Measurements from ENCODE around the gene CEP152. TPM values are rescaled to one million over a fixed set of nuclear protein-coding genes. Genes with fewer than 3 reads are reported as not detected.

The CEP152 gene
- total RNA-seq, 2 donors from 2014 or later, result 3.3 to 6.5 TPM

DNA sequence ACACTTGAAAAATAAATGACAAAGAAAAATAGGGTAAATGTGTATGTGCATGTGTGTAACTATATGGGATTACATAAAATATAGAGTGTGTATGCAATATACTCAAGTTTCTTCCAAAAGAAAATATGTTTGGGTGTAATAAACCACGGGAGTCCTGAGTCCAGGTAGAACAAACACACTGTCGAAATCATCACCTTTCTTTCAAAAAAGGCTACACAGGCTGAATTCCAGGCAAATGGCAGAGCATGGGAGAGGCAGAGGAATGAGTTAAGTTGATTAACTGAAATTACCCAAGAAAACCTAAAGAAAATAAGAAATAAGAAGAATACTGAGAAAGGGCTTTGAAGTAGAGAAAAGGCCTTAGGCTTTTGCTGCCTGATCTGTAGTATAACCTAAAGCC, 26.1 kb downstream of the CEP152 start:
- TF ChIP-seq, protein P1, sequence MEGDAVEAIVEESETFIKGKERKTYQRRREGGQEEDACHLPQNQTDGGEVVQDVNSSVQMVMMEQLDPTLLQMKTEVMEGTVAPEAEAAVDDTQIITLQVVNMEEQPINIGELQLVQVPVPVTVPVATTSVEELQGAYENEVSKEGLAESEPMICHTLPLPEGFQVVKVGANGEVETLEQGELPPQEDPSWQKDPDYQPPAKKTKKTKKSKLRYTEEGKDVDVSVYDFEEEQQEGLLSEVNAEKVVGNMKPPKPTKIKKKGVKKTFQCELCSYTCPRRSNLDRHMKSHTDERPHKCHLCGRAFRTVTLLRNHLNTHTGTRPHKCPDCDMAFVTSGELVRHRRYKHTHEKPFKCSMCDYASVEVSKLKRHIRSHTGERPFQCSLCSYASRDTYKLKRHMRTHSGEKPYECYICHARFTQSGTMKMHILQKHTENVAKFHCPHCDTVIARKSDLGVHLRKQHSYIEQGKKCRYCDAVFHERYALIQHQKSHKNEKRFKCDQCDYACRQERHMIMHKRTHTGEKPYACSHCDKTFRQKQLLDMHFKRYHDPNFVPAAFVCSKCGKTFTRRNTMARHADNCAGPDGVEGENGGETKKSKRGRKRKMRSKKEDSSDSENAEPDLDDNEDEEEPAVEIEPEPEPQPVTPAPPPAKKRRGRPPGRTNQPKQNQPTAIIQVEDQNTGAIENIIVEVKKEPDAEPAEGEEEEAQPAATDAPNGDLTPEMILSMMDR (IDR thresholded peaks at IDR 0.05), result no peak
- H3K27ac ChIP-seq, result no peak overlapping the region

DNA sequence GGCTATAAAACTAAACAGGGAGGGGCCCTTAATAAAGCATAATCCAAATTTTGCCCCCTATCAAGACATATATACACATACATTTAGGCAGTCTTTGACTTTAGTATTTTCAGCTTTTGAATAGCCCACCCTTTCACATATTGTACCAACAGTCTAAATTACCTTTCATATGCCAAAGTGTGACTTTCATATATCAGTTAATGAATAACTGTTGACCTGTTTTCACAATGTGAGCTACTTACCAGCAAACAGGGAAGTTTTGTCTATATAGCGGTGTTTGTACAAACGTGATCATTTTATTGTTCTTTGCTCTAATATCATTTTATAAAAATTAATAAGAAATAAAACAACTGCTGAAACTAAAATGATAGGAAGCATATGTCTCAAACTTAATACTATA, 28.0 kb downstream of the CEP152 start:
- no peak for ATAC-seq (ENCODE audit: insufficient number of reproducible peaks, low FRiP score, low read depth)
- H3K36me3 ChIP-seq, result no peaks in the 10 kb centered on the region
- no peak for DNase-seq (ENCODE audit: low spot score)
- no peaks in the 10 kb centered on the region for H3K9me3 ChIP-seq
- TF ChIP-seq, protein P1 (IDR thresholded peaks at IDR 0.05), result no peak
- H3K27ac ChIP-seq, result no peak overlapping the region
- H3K4me1 ChIP-seq (ENCODE audit: control insufficient read depth in 1 of 2, low read depth in 2 of 2), result peaks cover 10 to 22% of the 10 kb centered on the region in 2 donors
- no peaks in the 10 kb centered on the region for H3K27me3 ChIP-seq (replicated peaks; ENCODE audit: insufficient read depth)
- H3K4me3 ChIP-seq, result no peak overlapping the region

More for the DNA sequence above, 26.1 kb downstream of the CEP152 start:
- H3K4me3 ChIP-seq, result no peak overlapping the region
- DNase-seq (ENCODE audit: low spot score), result no peak
- no peaks in the 10 kb centered on the region for H3K36me3 ChIP-seq
- no peaks in the 10 kb centered on the region for H3K27me3 ChIP-seq (replicated peaks; ENCODE audit: insufficient read depth)
- H3K4me1 ChIP-seq (ENCODE audit: control insufficient read depth in 1 of 2, low read depth in 2 of 2), result peaks cover 10 to 15% of the 10 kb centered on the region in 2 donors
- H3K9me3 ChIP-seq, result no peaks in the 10 kb centered on the region
- ATAC-seq (ENCODE audit: insufficient number of reproducible peaks, low FRiP score, low read depth), result no peak

DNA sequence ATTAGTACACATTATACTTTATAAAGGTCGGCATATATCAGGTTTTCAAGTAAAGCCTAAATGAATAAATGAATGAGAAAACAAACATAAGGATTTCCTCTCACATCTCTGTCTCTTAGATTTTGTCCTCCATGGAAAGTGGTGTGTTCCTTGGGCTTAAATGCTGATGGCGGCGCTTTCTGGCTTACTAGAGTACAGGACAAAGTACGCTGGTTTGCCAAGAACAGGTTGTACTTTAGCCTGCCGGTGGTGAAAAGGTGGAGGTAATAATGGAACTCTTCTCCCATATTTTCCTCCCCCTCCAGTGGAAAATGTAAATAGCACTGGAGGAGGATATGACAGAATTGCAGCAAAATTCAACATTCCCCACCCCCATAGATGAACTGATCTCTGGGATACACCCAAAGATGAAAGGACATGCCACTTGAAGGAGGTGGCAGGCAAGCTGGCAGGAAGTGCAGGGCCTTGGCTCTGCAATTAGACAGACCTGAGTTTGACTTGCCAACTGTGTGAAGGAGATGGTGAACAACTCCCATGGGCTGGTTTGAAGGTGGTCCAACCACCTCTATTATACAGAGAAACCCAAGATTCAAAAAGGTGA, 29.3 kb downstream of the CEP152 start:
- no peak for DNase-seq (ENCODE audit: low spot score)
- no peak overlapping the region for H3K27ac ChIP-seq
- no peaks in the 10 kb centered on the region for H3K27me3 ChIP-seq (replicated peaks; ENCODE audit: insufficient read depth)
- TF ChIP-seq, protein P1 (IDR thresholded peaks at IDR 0.05), result no peak
- no peaks in the 10 kb centered on the region for H3K9me3 ChIP-seq
- no peak for ATAC-seq (ENCODE audit: insufficient number of reproducible peaks, low FRiP score, low read depth)
- H3K4me3 ChIP-seq, result no peak overlapping the region
- peaks cover 10 to 24% of the 10 kb centered on the region in 2 donors for H3K4me1 ChIP-seq (ENCODE audit: control insufficient read depth in 1 of 2, low read depth in 2 of 2)
- no peaks in the 10 kb centered on the region for H3K36me3 ChIP-seq

DNA sequence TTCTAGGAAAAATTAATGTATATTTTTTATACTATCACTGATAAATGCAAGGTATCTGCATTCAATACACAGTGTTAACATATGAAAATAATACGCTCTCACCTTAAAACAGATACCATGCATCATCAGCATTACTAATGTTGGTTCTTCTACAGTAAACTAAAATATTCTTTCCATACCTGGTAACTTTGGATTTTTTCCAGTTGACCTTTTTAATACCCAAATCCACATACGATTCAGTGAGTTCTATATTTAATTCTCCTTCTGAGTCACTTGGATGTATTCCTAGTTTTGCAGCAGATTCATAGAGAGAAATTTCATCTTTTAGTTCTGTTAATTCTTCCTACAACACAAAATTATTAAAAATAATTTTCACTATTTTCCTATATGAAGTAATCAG, 29.9 kb downstream of the CEP152 start:
- H3K4me3 ChIP-seq, result no peak overlapping the region
- peaks cover 10 to 24% of the 10 kb centered on the region in 2 donors for H3K4me1 ChIP-seq (ENCODE audit: control insufficient read depth in 1 of 2, low read depth in 2 of 2)
- ATAC-seq (ENCODE audit: insufficient number of reproducible peaks, low FRiP score, low read depth), result no peak
- H3K9me3 ChIP-seq, result no peaks in the 10 kb centered on the region
- TF ChIP-seq, protein P1 (IDR thresholded peaks at IDR 0.05), result no peak
- H3K36me3 ChIP-seq, result no peaks in the 10 kb centered on the region
- H3K27ac ChIP-seq, result no peak overlapping the region
- no peaks in the 10 kb centered on the region for H3K27me3 ChIP-seq (replicated peaks; ENCODE audit: insufficient read depth)
- no peak for DNase-seq (ENCODE audit: low spot score)

DNA sequence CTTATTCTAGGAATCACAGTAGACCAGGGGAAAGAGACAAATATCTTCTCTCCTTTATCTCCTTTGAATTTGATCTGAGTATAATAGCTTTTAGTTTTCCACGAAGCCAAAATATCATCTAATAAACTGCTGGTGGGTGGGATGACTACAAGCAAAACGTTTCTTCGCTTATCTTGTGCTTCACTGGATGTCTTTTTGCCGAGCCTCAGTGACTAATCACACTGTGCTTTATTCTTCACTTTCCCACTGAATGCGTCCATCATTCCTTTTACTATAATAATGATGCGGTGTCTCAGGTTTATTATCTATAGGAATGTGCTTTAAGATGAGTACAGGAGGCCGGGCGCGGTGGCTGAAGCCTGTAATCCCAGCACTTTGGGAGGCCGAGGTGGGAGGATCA, 32.5 kb downstream of the CEP152 start:
- peaks cover 0 to 9% of the 10 kb centered on the region in 2 donors for H3K4me1 ChIP-seq (ENCODE audit: control insufficient read depth in 1 of 2, low read depth in 2 of 2)
- H3K27me3 ChIP-seq (replicated peaks; ENCODE audit: insufficient read depth), result no peaks in the 10 kb centered on the region
- TF ChIP-seq, protein P1 (IDR thresholded peaks at IDR 0.05), result no peak
- ATAC-seq (ENCODE audit: insufficient number of reproducible peaks, low FRiP score, low read depth) (no peak), DNase-seq (ENCODE audit: low spot score) (no peak)
- H3K36me3 ChIP-seq, result no peaks in the 10 kb centered on the region
- H3K9me3 ChIP-seq, result no peaks in the 10 kb centered on the region
- peak overlapping the region in 1 of 2 donors; percentile 16 for H3K27ac ChIP-seq
- H3K4me3 ChIP-seq, result no peak overlapping the region
